T-cell (primary cell): ENCODE data around the gene PPP1R9B. TPM values are rescaled to one million over a fixed set of nuclear protein-coding genes. Genes with fewer than 3 reads are reported as not detected.

Experiments used
- ATAC-seq, 4 experiments: fragments of 200-7000 bp in 3 of 4; fragments of 150-1000 bp in 1 of 4; cut with Tn5 transposase; replicated peaks in 1 of 4; 1 replicate in 3 of 4; 2 replicates in 1 of 4; pipeline ENCODE4 v1.10.0; 2021; ENCODE audit warnings: moderate library complexity in 3 of 4, mild to moderate bottlenecking in 2 of 4, moderate number of reproducible peaks in 1 of 4
- CTCF ChIA-PET, 2 donors: fragments of 300-600 bp; sonication (Branson Sonifier 250); formaldehyde crosslinking; loops; one replicate each; lab custom pipeline; 2022; ENCODE audit warnings: antibody characterized with exemption in 2 of 2; lab: Charles Lee
- POLR2A ChIA-PET, 2 donors: fragments of 300-600 bp; sonication (Branson Sonifier 250); formaldehyde crosslinking; loops; one replicate each; lab custom pipeline; 2022; ENCODE audit warnings: antibody characterized with exemption in 2 of 2; lab: Charles Lee
- DNase-seq, 35 experiments: peaks; one replicate each; pipeline versions ENCODE4 v3.0.0 to v3.0.0-alpha.2; 2013 to 2023
- H3K27ac ChIP-seq: one replicate; pipeline ENCODE4 v1.5.1; 2013; ENCODE audit warnings: low read length
- H3K27me3 ChIP-seq, 2 experiments: replicated peaks in 1 of 2; 1 replicate in 1 of 2; 2 replicates in 1 of 2; pipeline versions ENCODE4 v1.6.1 to v1.7.0; 2013; ENCODE audit warnings: low read length in 1 of 2, mixed read lengths in 1 of 2; ENCODE audit not compliant: control insufficient read depth in 2 of 2, insufficient read depth in 2 of 2; ENCODE audit errors: extremely low read depth in 1 of 2
- H3K36me3 ChIP-seq, 2 donors: 1 replicate in 1 of 2; 2 replicates in 1 of 2; pipeline versions ENCODE4 v1.6.1 to v1.7.0; 2013; ENCODE audit warnings: low read length in 1 of 2; ENCODE audit not compliant: control insufficient read depth in 2 of 2, insufficient read depth in 1 of 2; ENCODE audit errors: extremely low read depth in 1 of 2
- H3K4me1 ChIP-seq, 2 experiments: 1 replicate in 1 of 2; 2 replicates in 1 of 2; pipeline versions ENCODE4 v1.6.1 to v1.7.0; 2013; ENCODE audit warnings: low read length in 2 of 2, mixed read lengths in 1 of 2; ENCODE audit not compliant: insufficient read depth in 2 of 2, control insufficient read depth in 1 of 2; ENCODE audit errors: extremely low read depth in 1 of 2
- H3K4me3 ChIP-seq, 2 donors: 1 replicate in 1 of 2; 2 replicates in 1 of 2; pipeline versions ENCODE4 v1.5.1 to v1.7.0; 2013; ENCODE audit warnings: mild to moderate bottlenecking in 2 of 2, low read length in 1 of 2, moderate library complexity in 1 of 2; ENCODE audit not compliant: control insufficient read depth in 1 of 2; ENCODE audit errors: extremely low read depth in 1 of 2
- H3K9me3 ChIP-seq: 2 replicates; pipeline ENCODE4 v1.7.0; 2013
- H3K27ac Mint-ChIP-seq, 2 donors: one replicate each; pipeline ENCODE4 v1.8.0; 2020 to 2021; ENCODE audit warnings: mild to moderate bottlenecking in 2 of 2, mixed read lengths in 2 of 2
- H3K27me3 Mint-ChIP-seq, 2 donors: one replicate each; pipeline ENCODE4 v1.8.0; 2021 to 2022; ENCODE audit warnings: mixed read lengths in 2 of 2
- H3K36me3 Mint-ChIP-seq: one replicate; pipeline ENCODE4 v1.8.0; 2021; ENCODE audit warnings: mixed read lengths
- H3K4me1 Mint-ChIP-seq, 3 donors: one replicate each; pipeline ENCODE4 v1.8.0; 2020 to 2022; ENCODE audit warnings: mixed read lengths in 3 of 3, mild to moderate bottlenecking in 1 of 3
- H3K4me3 Mint-ChIP-seq, 3 donors: one replicate each; pipeline ENCODE4 v1.8.0; 2020 to 2022; ENCODE audit warnings: mild to moderate bottlenecking in 3 of 3, mixed read lengths in 3 of 3, moderate library complexity in 3 of 3
- H3K9me3 Mint-ChIP-seq, 3 donors: one replicate each; pipeline ENCODE4 v1.8.0; 2020 to 2022; ENCODE audit warnings: mixed read lengths in 3 of 3
- WGBS: methylation state at CpG from one replicate; pipeline ENCODE4 v1.1.5; 2013; ENCODE audit warnings: missing lambda C conversion rate; ENCODE audit not compliant: insufficient coverage; 5-methylcytosine and 5-hydroxymethylcytosine counted together
- total RNA-seq, 35 experiments: library from RNA in 6 of 35; stranded (reverse) in 6 of 35; fragments of 120-200 nt in 1 of 35; gene quantifications; one replicate each; pipeline versions ENCODE4 v1.2.1 to v1.2.4 and lab custom pipeline; 2013 to 2026

PPP1R9B gene
- total RNA-seq, 5 donors from 2014 or later (not counting 1 experiment from before 2014, with no cell fraction given): 69.5 to 95.9 (median 91.3) TPM

DNA sequence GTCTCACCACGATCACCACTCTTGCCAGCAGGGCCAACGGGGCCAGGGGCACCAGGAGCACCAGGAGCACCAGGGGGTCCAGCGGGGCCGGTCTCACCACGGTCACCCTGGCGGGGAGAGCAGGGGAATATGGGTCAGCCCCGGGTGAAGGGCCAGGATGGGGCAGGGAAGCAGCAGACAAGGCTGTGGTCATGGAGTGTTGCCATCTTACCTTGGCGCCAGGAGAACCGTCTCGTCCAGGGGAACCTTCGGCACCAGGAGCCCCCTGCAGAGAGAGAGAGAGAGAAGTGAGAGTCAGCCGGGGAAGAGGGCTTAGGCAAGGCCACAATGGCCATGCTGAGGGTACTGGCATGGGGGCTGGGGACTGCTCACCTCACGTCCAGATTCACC, 38.0 kb upstream of the PPP1R9B start:
- ATAC-seq: no peak
- no peaks in the 10 kb centered on the region for H3K36me3 ChIP-seq
- peaks cover 7 to 16% (median 8%) of the 10 kb centered on the region in 3 donors for H3K4me1 Mint-ChIP-seq
- H3K36me3 Mint-ChIP-seq: no peaks in the 10 kb centered on the region
- no peaks in the 10 kb centered on the region for H3K9me3 Mint-ChIP-seq
- H3K9me3 ChIP-seq: no peaks in the 10 kb centered on the region
- H3K4me3 Mint-ChIP-seq: no peak overlapping the region
- DNase-seq: no peak
- H3K27ac Mint-ChIP-seq: no peak overlapping the region
- peaks cover 0 to 3% of the 10 kb centered on the region in 2 donors for H3K27me3 Mint-ChIP-seq
- CTCF ChIA-PET: no interaction called here
- POLR2A ChIA-PET: no interaction called here
- 79% methylated on average over 10 of the region's 13 CpGs for WGBS
- peaks cover 2 to 11% of the 10 kb centered on the region in 2 experiments for H3K4me1 ChIP-seq
- peaks cover 0 to 45% of the 10 kb centered on the region in 2 experiments for H3K27me3 ChIP-seq
- H3K27ac ChIP-seq: no peak overlapping the region
- H3K4me3 ChIP-seq: no peak overlapping the region

DNA sequence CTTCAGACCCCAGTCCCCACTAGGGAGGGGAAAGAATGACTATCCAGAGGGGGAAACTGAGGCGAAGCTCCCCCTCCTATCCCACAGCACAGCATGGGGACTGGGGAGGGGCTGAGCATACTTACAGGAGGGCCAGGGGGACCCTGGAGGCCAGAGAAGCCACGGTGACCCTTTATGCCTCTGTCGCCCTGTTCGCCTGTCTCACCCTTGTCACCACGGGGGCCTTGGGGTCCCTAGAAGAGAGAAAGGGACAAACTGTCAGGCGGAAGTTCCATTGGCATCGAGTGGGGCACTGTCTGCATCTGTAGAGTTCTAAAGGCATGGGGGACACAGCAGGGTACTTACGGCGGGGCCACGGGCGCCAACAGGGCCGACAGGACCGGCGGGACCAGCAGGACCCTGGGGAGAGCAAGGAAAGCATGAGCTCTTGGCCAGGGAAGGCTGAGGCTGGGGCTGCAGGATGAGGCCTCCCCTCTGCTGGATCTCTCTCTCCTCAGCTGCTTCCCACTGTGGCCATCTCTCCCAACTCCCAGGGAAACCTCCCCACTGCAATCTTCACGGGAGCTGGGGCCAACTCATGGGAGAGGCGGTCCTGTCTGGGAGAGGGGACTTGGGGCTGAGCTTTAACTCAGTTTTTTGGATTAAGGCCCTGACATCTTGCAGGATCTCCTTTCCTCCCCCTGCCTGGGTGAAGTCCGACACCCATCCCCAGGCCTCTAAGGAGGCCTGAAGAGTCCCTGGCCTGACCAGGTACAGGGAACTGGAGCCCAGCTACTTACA, 37.5 kb upstream of the PPP1R9B start:
- H3K9me3 Mint-ChIP-seq: no peaks in the 10 kb centered on the region
- H3K27ac Mint-ChIP-seq: no peak overlapping the region
- H3K36me3 Mint-ChIP-seq: no peaks in the 10 kb centered on the region
- H3K27me3 Mint-ChIP-seq: peaks cover 0 to 3% of the 10 kb centered on the region in 2 donors
- no peak for DNase-seq
- CTCF ChIA-PET: no interaction called here
- H3K9me3 ChIP-seq: no peaks in the 10 kb centered on the region
- POLR2A ChIA-PET: interaction anchor here in 1 of 2 donors (0.6 kb wide), 1 partner anchor 9 kb away, joined by 3 read pairs; no protein-coding TSS in a partner anchor
- no peak overlapping the region for H3K4me3 Mint-ChIP-seq
- no peak overlapping the region for H3K27ac ChIP-seq
- H3K4me1 Mint-ChIP-seq: peaks cover 10 to 20% (median 13%) of the 10 kb centered on the region in 3 donors
- H3K4me1 ChIP-seq: peaks cover 2 to 15% of the 10 kb centered on the region in 2 experiments
- H3K36me3 ChIP-seq: no peaks in the 10 kb centered on the region
- H3K4me3 ChIP-seq: no peak overlapping the region
- no peak for ATAC-seq
- 77% methylated on average over 9 of the region's 17 CpGs for WGBS
- H3K27me3 ChIP-seq: peaks cover 0 to 47% of the 10 kb centered on the region in 2 experiments

DNA sequence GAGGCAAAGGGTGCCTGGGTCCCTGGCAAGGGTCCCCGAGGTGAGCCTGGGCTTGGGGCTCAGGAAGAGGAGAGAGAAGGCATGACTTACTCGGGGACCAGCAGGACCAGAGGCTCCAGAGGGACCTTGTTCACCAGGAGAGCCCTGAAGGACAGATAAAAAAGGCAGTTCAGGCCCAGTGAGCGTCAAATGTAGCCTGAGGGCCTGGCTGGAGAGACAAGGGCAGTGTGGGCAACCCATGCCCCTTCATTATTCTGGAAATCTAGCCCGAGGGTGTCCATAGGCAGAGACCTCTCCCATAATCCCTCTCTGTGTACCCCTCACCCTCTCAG, 36.9 kb upstream of the PPP1R9B start:
- no peak overlapping the region for H3K27ac Mint-ChIP-seq
- H3K4me1 Mint-ChIP-seq: peaks cover 10 to 23% (median 19%) of the 10 kb centered on the region in 3 donors
- no peaks in the 10 kb centered on the region for H3K36me3 Mint-ChIP-seq
- Histone ChIP-seq H3K9me3 (no peaks in the 10 kb centered on the region), H3K27me3 (peaks cover 0 to 41% of the 10 kb centered on the region in 2 experiments), H3K4me3 (no peak overlapping the region), H3K27ac (no peak overlapping the region), H3K36me3 (no peaks in the 10 kb centered on the region), H3K4me1 (peaks cover 2 to 15% of the 10 kb centered on the region in 2 experiments)
- ChIA-PET POLR2A (interaction anchor here in 1 of 2 donors (0.6 kb wide), 1 partner anchor 9 kb away, joined by 3 read pairs; no protein-coding TSS in a partner anchor), CTCF (no interaction called here)
- no peak for DNase-seq
- H3K9me3 Mint-ChIP-seq: no peaks in the 10 kb centered on the region
- ATAC-seq: no peak
- no peak overlapping the region for H3K4me3 Mint-ChIP-seq
- WGBS: 71% methylated on average over 3 of the region's 4 CpGs
- H3K27me3 Mint-ChIP-seq: peaks cover 0 to 3% of the 10 kb centered on the region in 2 donors

DNA sequence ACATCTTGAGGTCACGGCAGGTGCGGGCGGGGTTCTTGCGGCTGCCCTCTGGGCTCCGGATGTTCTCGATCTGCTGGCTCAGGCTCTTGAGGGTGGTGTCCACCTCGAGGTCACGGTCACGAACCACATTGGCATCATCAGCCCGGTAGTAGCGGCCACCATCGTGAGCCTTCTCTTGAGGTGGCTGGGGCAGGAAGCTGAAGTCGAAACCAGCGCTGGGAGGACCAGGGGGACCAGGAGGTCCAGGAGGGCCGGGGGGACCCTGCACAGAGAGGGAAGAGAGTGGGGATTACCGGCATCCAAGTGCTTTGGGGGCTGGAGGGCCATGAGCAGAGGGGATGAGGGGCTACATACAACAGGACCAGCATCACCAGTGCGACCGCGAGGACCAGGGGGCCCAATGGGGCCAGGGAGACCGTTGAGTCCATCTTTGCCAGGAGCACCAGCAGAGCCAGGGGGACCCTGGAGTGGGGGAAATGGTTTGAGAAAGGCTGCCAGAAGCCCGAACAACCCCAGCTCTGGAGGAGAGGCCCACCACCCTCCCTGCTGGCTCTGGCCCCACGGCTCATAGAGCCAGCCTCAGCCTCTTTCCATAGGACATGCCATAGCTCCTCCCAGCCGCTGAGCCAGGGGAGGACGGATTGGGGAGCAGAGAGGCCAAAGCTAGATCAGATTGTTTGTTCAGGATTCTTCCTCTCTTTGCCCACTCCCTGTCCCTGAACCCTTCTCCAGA, 36.4 kb upstream of the PPP1R9B start:
- WGBS: 89% methylated on average over 21 of the region's 24 CpGs
- H3K27me3 Mint-ChIP-seq: peaks cover 0 to 3% of the 10 kb centered on the region in 2 donors
- ChIA-PET CTCF (no interaction called here), POLR2A (no interaction called here)
- H3K9me3 Mint-ChIP-seq: no peaks in the 10 kb centered on the region
- no peaks in the 10 kb centered on the region for H3K36me3 Mint-ChIP-seq
- Histone ChIP-seq H3K27ac (no peak overlapping the region), H3K27me3 (peaks cover 0 to 44% of the 10 kb centered on the region in 2 experiments), H3K9me3 (no peaks in the 10 kb centered on the region), H3K36me3 (no peaks in the 10 kb centered on the region), H3K4me3 (no peak overlapping the region), H3K4me1 (peaks cover 2 to 15% of the 10 kb centered on the region in 2 experiments)
- no peak for ATAC-seq
- no peak overlapping the region for H3K4me3 Mint-ChIP-seq
- DNase-seq: no peak
- H3K4me1 Mint-ChIP-seq: peaks cover 10 to 25% (median 24%) of the 10 kb centered on the region in 3 donors
- no peak overlapping the region for H3K27ac Mint-ChIP-seq

DNA sequence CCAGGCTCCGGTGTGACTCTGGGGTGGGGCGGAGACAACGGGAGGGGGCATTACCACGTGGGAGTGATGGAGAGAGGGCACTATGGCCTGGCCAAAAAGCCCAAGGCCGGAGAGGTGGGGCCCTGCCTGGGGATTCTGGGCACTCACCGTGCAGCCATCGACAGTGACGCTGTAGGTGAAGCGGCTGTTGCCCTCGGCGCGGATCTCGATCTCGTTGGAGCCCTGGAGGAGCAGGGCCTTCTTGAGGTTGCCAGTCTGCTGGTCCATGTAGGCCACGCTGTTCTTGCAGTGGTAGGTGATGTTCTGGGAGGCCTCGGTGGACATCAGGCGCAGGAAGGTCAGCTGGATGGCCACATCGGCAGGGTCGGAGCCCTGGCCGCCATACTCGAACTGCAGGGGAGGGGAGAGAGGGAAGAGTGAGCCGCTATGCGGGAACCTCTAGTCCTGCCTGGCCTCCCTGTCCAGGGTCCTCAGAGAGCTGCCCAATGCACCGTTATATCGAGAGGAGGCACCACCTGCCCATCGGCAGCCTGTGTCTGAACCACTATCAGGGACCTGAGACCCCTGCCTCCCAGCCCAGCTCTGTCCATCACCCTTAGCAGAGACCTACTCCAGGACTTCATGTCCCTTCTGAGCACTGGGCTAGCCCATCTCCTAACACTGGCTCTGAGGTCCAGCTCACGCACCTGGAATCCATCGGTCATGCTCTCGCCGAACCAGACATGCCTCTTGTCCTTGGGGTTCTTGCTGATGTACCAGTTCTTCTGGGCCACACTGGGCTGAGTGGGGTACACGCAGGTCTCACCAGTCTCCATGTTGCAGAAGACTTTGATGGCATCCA, 35.4 kb upstream of the PPP1R9B start:
- no peak overlapping the region for H3K4me3 Mint-ChIP-seq
- 90% methylated on average over 31 of the region's 31 CpGs for WGBS
- peaks cover 2 to 15% of the 10 kb centered on the region in 2 experiments for H3K4me1 ChIP-seq
- peaks cover 0 to 44% of the 10 kb centered on the region in 2 experiments for H3K27me3 ChIP-seq
- H3K27ac Mint-ChIP-seq: no peak overlapping the region
- ChIA-PET CTCF (interaction anchor here in 1 of 2 donors (1.0 kb wide), 1 partner anchor 17 kb away, joined by 6 read pairs; no protein-coding TSS in a partner anchor), POLR2A (no interaction called here)
- H3K27ac ChIP-seq: no peak overlapping the region
- no peaks in the 10 kb centered on the region for H3K36me3 ChIP-seq
- no peaks in the 10 kb centered on the region for H3K9me3 Mint-ChIP-seq
- peaks cover 10 to 26% (median 24%) of the 10 kb centered on the region in 3 donors for H3K4me1 Mint-ChIP-seq
- peaks cover 0 to 3% of the 10 kb centered on the region in 2 donors for H3K27me3 Mint-ChIP-seq
- ATAC-seq: no peak
- H3K9me3 ChIP-seq: no peaks in the 10 kb centered on the region
- H3K4me3 ChIP-seq: no peak overlapping the region
- no peaks in the 10 kb centered on the region for H3K36me3 Mint-ChIP-seq
- DNase-seq: no peak
